ENCODE measurements around the gene CYP46A1.

The CYP46A1 gene

DNA sequence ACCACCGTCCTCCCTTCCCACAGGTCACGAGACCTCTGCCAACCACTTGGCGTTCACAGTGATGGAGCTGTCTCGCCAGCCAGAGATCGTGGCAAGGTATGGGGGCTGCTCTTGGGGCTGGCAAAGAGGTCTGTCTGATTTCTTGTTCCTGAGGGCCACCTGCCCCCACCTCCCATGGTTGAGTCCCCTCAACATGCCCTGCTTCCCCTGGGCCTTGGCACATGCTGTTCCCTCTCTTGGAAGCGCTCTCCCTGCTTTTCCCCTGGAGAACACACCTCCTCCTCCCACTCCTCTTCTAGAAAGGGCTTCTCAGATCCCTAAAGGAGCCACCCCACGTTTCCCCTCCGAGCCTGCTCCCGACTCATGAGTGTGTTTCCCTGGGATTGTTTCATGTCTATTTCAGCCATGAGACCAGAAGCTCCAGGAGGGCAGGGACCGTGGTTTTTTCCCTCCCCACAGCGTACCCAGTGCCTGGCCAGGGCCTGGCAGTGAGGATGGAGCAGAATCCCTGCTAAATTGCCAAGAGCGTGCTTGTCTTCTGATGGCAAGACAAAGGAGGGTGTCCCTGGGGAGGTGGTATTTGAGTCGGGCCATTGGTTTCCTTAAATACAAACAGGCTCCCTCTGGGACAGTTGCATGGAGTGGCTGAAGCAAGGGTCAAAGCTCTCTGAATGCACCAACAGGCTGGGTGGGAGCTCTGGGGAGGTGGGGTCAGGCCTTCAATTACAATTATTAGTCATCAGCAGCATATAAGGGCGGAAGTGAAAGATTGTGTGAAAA is 34.1 kb downstream of the CYP46A1 start:
- DNase-seq, result no peak

DNA sequence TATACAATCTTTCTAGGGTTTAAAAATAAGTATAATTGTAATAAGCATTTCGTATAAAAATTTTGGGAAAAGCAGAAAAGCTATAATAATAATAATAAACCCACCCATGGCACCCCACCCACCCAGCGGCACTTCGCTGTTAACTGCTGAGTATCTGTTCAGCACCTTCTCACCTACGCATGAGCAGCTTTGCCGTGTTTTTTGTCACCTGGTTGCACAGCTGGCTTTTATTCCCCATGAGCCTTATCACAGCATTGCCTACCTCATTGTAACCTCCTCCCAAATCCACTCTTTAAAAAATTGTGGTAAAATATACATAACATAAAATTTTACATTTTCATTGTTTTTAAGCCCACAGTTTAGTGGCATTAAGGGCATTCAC is 34.7 kb downstream of the CYP46A1 start:
- no peak for DNase-seq

DNA sequence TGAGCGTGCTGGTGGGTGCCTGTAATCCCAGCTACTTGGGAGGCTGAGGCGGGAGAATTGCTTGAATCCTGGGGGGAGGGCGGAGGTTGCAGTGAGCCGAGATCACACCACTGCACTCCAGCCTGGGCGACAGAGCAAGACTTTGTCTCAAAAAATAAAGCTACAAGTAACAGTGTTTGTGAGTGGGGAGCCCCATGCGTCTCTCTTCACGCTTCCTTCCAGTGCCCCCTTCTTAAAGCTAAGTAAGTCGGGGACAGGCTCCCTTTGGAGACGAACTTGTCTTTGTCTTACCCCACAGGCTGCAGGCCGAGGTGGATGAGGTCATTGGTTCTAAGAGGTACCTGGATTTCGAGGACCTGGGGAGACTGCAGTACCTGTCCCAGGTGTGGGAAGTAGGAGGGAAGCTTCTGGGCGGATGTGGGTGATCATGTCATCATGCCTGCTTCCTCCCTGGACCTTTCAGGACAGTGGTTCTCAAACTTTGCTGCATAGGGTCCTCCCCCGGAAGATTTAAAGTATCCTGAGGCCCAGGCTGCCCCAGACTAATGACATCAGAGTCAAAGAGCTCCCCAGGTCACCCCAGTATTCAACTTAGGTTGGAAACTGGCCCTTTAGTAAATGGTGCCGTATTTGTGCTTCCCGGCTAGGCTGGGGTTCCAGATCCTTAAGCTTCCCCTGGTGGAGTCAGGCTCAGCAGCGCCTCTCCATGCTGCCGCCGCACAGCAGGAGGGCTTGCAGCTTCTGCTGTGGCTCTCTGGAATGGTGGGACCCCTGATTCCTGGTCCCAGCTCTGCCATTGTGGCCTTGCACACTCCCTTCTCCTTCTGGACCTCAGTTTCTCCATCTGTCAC is 37.1 kb downstream of the CYP46A1 start:
- DNase-seq, result no peak

DNA sequence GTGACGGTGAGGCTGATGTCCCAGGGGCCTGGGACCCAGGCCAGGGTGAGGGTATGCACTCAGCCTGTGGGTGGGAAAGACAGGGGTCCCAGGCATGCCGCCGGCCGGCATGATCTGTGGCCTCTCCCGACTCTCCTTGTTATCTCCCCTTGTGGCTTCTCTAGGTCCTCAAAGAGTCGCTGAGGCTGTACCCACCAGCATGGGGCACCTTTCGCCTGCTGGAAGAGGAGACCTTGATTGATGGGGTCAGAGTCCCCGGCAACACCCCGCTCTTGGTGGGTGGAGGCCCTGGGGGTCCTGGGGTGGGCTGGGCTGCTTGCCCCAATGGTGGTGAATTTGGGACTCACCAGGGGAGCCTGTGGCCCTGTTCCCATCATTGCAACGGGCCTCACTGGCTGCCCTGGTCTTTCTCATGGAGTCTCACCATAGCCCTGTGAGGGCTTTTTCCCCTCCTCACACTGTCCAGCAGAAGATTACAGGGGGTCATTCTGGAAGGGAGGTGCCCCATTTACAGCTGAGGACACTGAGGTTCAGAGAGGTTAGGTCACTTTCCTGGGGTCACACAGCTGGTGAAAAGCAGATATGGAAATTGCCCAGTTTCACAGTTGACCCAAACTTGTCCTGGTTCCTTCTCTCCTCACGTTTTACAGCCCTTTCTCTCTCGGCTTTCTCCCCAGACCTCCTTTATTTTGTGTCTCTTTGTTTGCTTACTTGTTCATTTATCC is 37.9 kb downstream of the CYP46A1 start:
- DNase-seq, result no peak

DNA sequence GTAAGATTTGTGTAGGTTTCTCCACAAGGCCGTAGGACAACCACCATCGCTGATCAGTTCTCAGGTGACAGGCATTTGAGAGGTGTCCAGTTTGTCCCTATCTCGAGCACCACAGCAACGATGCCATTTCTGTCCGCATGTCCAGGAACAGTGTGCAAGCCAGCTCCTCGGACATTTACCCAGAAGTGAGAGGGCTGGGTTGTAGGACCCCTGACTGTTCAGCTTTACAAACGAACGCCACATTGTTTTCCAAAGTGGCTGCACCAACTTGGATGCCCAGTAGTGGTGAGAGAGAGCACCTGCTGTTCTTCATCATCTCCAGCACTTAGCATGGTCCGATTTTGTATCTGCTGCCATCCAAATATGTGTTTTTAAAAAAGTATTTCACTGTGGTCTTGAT is 38.6 kb downstream of the CYP46A1 start:
- no peak for DNase-seq

DNA sequence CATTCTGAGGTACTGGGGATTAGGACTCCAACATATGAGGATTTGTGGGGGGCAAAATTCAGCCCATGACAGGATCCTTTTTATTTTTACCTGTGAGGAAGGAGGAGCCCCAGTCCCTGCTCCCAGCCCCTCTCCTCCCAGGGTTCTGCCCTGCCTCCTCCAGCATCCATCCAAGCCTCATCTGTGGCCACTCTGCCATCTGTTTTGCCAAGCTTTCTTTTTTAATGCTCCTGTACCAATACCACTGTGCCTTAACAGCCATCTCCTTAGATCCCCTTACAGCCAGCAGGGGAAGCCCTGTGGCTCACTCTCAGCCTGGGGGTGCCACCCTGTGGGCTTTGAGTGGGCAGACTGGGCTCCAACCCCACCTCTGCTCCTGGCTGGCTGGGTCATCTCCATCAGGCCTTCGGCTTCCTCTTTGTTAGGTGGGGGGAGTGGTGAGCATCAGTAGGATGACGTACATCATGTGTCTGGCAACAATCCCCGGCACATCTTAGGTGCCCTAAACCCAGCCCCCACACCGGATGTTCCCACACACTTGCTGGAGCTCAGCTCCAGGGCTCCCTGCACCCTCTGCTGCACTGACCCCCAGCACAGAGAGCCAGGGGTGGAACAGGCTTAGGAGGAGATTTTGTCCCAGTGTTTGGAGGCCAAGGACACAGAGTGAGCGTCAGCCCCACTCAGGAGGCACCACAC is 40.2 kb downstream of the CYP46A1 start:
- no peak for DNase-seq

DNA sequence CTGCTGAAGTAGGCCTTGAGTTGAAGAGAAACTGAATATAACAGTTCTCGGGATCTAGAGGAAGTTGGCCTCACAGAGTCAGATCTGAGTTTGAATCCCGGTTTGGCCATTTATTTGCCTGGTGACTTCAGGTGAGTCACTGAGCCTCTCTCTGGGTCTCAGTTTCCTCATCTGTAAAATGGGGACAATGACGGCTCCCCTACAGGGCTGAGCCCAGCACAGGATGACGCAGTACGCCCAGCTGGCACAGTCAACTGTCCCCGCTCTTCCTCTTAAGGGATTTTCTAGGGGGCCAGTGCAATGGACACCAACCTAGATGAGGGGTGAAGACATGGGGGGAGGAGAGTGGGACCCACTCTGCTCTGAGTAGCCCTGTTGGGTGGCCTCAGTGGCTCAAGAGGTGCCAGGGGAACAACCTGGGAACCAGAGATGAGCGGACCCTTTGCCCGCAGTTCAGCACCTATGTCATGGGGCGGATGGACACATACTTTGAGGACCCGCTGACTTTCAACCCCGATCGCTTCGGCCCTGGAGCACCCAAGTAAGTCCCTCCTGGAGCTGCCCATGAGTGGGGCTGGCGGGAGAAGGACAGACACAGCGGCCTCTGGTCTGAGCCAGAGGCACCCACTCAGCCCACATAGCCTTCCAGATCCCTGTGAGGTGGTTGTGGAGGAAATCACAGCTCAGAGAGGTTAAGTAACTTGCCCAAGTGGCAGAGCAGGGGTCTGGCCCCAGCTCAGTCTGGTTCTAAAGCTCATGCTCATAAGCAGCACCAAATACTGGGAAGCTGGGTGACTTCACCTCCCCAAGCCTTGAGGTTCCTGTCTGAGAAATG is 41.1 kb downstream of the CYP46A1 start:
- no peak for DNase-seq

DNA sequence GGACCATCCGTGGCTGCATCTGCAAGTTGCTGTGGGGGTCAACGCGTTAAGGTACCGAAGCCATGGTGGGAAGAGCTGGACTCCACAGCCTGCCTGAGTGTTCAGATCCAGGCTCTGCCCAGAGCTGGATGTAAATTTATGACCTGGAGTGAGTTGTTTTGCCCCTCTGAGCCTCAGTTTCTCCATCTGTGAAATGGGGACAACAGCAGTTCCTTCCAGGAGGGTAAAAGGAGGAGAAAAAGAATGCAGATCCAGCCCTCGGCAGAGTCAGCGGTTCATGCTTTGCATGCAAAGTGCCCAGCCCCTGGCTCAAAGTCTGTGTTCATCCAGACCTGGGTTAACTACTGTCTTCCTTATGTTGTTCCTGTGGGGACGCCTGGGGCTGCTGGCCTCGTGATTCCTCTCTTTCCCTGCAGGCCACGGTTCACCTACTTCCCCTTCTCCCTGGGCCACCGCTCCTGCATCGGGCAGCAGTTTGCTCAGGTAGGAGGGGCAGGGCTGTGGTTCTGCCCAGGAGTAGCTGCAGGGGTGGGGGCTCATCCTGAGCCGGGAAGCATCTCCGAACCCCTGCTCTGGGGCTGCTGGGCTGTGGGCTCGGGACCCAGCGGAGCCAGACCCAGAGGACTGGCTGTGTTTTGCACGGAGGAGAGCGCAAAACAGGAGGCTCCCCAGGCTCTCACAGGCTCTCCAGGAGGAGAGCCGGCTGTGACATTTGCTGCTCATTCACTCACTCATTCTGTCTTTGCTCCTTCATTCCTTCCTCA is 41.9 kb downstream of the CYP46A1 start:
- no peak for DNase-seq

DNA sequence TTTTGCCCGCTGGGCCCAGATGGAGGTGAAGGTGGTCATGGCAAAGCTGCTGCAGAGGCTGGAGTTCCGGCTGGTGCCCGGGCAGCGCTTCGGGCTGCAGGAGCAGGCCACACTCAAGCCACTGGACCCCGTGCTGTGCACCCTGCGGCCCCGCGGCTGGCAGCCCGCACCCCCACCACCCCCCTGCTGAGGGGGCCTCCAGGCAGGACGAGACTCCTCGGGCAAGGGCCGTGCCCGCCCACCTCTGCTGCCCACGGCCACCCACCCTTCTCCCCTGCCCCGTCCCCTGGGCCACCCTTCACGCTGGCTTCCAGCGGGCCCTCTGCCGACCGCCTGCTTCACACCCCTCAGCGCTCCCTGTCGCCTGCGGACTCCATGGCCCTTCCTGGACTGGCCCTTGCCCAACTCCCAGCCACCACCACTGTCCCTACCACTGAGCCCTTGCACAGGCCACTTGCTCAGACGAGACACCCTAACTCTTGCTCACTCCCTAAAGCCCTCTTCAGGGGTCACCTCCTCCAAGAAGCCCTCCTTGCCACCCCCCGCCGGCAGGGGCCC is 42.5 kb downstream of the CYP46A1 start:
- no peak for DNase-seq

DNA sequence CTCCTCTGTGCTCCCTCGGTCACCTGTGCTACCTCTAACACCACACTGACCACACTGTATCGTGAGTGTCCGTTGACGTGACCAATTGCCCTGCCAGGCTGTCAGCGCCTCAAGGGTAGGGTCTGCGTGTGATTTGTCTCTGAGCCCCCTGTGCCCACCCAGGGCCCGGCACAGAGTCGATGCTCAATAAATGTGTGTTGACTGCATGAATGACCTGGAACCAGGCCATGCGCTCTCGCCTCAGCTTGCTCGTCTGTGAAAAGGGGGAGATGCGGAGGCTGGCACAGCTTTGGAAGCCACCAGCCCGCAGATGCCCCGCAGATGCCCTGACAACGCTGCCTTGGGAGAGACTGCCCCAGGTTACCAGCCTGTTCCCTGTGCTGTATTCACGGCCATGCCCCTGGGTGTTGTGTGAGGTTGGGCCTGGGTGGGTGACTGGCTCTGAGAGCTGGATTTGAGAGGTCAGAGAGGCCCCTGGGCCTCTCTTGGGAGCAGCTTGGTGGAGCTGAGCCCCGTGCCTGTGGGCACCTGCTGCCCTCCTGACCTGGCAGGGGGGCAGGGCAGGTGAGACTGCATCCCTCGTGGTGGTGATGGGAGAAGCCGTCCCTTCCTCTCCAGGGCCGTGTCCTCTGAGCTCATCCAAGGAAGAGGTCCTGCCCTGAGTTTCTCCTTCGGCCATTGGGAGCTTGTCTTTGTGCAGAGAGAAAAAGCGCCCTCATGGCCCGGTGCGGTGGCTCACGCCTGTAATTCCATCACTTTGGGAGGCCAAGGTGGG is 43.2 kb downstream of the CYP46A1 start:
- no peak for DNase-seq

DNA sequence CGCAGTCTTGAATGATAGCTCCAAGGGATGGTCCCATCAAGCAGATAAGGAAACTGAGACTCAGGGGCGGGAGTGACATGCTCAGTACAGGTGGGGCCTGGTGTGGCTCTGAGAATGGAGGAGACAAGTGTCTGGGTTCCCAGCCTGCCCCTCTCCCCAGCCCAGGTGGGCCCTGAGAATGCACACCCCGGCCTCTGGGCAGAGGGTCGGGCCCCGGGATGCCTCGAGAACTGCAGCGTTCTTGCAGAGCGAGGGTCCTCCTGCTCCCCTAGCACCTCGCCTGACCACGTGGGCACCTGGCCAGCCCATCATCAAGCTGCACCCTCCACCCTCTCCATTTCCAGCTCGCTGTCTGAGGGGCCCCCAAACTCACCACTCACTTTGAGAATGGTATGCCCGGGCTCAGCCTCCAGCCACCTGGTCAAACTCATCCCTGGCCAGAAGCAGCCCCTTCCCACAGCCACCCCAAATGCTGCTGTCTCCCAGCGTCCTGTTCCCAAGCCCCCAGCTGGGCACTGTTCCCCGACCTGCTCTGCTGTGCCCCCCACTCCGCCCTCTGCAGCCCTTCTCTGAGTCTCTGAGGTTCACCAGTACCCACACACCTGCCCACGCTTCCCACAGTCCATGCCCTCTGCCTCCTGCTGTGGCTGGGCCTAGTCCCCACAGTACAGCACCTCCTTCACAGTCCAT is 44.3 kb downstream of the CYP46A1 start:
- DNase-seq, result no peak

DNA sequence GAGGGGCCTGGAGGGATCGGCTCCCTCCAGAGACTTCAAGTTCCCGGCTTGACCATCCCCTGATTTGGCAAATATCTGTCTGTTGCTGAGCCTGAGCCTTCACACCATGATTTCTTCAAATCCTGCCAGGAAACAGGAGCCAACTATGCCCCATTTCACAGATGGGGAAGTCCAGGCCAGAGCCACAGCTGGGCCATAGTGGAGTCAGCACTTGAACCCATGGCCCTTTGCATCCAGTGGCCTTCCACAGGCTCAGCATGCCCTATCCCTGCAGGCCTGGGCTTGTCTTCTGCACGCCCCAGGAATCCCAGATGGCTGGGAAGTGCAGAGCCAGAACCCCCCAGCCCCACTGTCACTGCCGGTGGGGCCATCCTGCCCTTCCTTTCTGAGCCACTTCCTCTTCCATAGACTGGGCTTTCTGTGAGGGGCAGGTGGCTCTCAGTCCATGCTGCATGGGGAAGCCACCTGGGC is 44.9 kb downstream of the CYP46A1 start:
- DNase-seq, result no peak

DNA sequence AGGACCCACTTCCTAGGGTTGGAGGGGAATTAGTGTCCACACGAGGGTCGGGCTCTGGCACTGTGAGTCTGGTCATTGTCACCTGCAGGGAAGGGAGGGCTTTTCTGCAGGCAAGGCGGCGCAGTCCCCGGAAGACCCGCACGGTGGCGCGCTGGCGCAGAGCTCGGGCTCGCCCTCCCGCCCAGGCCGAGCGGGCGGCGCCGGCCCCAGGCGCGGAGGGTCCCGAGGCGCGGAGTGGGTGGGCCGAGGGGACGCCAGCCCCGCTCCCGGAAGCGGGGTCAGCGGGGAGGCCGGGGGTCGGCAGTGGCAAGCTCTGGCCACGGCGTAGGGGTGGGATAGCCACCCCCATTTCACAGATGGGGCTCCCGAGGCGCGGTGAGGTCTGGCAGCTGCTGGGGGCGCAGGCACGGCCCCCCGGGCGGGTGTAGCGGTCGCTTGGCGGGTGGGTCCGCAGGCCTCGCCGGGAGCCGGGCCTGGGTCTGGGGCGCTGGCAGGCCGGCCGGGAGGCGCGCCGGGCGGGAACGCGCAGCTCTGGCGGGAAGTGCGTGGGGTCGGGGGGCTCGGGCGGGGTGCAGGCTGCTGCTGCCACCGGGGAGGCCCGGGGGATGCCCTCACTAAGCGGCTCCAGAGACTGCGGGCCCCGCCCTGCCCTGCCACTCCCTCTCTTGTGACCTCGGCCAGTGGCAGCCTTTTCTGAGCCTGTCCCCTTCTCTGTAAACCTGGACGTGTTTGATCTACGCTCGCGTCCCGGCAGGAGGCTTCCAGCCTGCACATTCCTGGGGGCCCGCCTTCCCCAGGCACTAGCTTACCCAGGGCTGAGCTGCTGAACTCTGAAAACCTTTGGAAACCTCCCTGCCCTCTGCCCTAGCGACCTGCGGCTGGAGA is 46.1 kb downstream of the CYP46A1 start:
- peak; percentile 84 for DNase-seq

DNA sequence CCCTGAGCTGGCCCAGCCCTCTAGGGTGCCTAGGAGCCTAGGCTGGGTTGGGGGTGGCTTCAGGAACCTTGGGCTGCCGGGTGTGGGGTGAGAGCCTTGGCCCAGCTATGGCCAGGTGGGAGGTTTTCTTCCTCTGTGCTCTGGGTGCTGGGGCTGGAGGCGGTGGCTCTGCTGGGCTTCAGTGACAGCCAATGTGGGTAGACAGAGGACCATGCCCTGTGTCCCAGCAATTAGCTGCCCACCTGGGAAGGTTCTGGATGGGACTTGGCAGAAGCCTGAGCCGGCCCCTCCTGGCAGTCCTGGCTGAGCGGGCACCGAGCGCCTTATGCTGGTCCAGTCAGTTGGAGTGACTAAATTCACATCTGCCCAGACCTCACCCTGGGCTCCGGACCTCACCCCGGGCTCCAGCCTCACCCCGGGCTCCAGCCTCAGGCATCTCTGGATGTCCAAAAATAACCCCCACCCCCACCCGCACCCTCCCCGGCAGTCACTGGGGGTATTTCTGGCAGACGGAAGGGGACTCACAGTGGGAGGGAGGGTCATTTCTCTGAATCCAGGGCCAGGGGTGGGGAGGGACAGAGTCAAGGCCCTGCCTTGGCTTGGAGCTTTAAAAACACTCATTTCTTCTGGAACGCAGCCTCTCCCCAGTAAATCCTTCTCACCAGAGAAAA is 46.9 kb downstream of the CYP46A1 start:
- DNase-seq, result peak; percentile 1

DNA sequence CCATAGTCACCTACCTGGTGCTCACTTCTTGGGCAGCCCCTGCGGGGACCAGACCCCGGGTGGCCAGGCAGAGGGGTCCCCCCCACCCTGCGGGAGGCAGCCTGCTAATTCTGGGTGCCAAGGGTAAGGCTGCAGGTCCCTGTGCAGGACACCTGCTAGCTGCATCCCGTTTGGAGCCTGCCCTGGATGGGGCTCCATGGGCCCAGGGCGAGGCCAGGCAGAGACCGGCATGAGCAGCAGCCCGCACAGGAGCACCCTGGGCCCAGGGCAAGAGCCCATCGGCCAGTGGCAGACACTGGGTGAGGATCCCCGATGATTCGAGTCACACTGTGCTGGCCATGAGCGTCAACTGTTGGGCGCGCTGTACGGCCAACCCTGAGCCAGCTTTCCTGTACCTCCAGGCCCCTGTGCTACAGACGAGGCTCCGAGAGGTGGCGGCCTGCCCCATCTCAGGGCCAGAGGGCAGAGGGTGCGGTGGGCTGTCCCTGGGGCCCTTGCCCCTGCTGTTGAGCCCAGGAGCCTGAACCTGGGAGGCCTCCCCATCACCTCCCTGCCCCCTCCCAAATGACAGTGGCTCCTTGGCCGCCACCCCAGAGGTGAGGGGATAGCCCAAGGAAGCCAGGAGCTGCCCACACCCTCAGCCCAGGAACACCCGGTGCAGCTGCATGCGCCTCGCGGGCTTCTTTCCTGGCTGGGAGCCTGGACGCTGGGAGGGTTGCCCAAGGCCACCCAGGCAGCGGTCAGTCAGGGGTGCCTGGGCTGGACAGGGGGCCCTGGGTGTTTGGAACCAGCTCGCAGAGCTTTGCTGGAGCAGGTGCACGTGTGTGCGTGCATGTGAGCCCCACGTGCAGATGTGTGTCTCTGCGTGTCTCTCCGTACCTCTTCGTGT is 47.7 kb downstream of the CYP46A1 start:
- DNase-seq, result peak; percentile 1

DNA sequence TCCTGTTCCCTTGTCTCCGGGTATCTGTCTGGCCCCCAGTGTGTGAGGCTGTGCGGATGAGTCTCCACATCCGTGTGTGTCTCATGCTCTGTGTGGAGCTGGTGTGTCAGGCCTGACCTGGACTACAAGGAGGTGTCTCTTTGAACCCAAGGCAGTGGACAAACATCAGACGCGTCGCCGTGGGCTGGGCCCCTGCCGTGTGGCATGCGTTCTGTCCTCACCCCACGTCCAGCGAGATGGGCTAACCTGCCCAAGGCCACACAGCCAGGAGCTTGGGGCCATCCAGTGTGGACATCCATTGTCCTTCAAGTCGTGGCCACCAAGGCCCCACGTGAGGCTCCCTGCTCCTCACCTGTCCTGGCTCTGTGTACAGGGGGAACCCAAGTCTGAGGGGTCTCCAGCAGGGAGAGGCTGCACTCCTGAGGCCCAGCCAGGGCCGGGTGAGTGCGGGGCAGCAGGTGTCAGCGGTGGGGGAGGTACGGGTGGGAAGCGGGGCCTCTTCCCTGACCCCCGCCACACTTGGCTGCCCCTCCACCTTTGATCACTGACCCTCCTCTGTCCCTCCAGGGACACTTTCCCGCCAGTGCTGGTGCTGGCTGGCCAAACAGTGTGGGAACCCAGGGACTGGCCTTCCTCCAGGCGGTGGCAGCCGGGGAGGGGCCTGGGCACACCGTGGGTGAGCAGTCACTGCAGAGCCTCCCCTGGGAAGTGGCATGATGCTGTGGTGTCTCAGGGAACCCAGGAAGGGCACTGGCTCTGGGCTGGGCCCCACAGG is 48.5 kb downstream of the CYP46A1 start:
- DNase-seq, result no peak
